Ascending aorta (tissue), 2 donors: ENCODE measurements around the gene ZBTB16. TPM values are rescaled to one million over a fixed set of nuclear protein-coding genes. Genes with fewer than 3 reads are reported as not detected.
A peak's percentile ranks its signal among the peaks of the same experiment; 100 is the strongest.

Experiments used
- DNase-seq, 2 donors: peaks; one replicate each; pipeline ENCODE4 v3.0.0-alpha.2; 2019; ENCODE audit warnings: low spot score in 2 of 2
- H3K27ac ChIP-seq, 2 donors: fragments of 200-600 bp; sonication (generic); one replicate each; pipeline ENCODE4 v1.5.1; 2016 to 2017; ENCODE audit warnings: mild to moderate bottlenecking in 1 of 2
- H3K27me3 ChIP-seq: fragments of 200-600 bp; sonication (generic); one replicate; pipeline ENCODE4 v1.5.1; 2017
- H3K36me3 ChIP-seq, 2 donors: fragments of 200-600 bp; sonication (generic); one replicate each; pipeline ENCODE4 v1.5.1; 2016
- H3K4me1 ChIP-seq, 2 donors: fragments of 200-600 bp; sonication (generic); one replicate each; pipeline ENCODE4 v1.5.1; 2016 to 2017; ENCODE audit warnings: mild to moderate bottlenecking in 1 of 2
- H3K4me3 ChIP-seq, 2 donors: fragments of 200-600 bp; sonication (generic); one replicate each; pipeline ENCODE4 v1.5.1; 2016 to 2017; ENCODE audit warnings: mild to moderate bottlenecking in 1 of 2
- H3K9me3 ChIP-seq, 2 donors: fragments of 200-600 bp; sonication (generic); one replicate each; pipeline ENCODE4 v1.5.1; 2016
- intact Hi-C: fragments of 100-400 bp; cut with DNase I; formaldehyde crosslinking; loops from one replicate; pipeline ENCODE4 v1.15.1; 2023
- total RNA-seq: library from RNA; depleted of rRNA; stranded (reverse); fragments of >200 nt; gene quantifications from one replicate; pipeline ENCODE4 v1.1.0, GENCODE V29; 2016
- TF ChIP-seq, protein P1 (sequence below), 3 experiments: fragments of 200-600 bp in 2 of 3; fragments of 450-650 bp in 1 of 3; sonication (generic) in 2 of 3; IDR thresholded peaks; one replicate each; pipeline ENCODE4 v1.5.1; 2016 to 2019; ENCODE audit warnings: antibody characterized with exemption in 3 of 3, mild to moderate bottlenecking in 1 of 3, moderate library complexity in 1 of 3

The ZBTB16 gene
- total RNA-seq, 1 donor from 2014 or later: 344 TPM

- Histone ChIP-seq H3K36me3 (peaks cover 73 to 79% of the 10 kb centered on the region in 2 donors), H3K27me3 (no peaks in the 10 kb centered on the region), H3K4me3 (no peak overlapping the region), H3K27ac (peak overlapping the region; percentile 88 to 98), H3K9me3 (no peaks in the 10 kb centered on the region), H3K4me1 (peaks cover 26 to 46% of the 10 kb centered on the region in 2 donors)
- DNase-seq: no peak
- intact Hi-C loops: no loop called here
- TF ChIP-seq, protein P1, sequence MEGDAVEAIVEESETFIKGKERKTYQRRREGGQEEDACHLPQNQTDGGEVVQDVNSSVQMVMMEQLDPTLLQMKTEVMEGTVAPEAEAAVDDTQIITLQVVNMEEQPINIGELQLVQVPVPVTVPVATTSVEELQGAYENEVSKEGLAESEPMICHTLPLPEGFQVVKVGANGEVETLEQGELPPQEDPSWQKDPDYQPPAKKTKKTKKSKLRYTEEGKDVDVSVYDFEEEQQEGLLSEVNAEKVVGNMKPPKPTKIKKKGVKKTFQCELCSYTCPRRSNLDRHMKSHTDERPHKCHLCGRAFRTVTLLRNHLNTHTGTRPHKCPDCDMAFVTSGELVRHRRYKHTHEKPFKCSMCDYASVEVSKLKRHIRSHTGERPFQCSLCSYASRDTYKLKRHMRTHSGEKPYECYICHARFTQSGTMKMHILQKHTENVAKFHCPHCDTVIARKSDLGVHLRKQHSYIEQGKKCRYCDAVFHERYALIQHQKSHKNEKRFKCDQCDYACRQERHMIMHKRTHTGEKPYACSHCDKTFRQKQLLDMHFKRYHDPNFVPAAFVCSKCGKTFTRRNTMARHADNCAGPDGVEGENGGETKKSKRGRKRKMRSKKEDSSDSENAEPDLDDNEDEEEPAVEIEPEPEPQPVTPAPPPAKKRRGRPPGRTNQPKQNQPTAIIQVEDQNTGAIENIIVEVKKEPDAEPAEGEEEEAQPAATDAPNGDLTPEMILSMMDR (IDR thresholded peaks at IDR 0.05): no peak
These were observed 132.4 kb downstream of the ZBTB16 start for GRCh38 chr11:114191893-114192292.

- H3K27me3 ChIP-seq: no peaks in the 10 kb centered on the region
- peak overlapping the region; percentile 88 to 98 for H3K27ac ChIP-seq
- peaks cover 28 to 54% of the 10 kb centered on the region in 2 donors for H3K4me1 ChIP-seq
- intact Hi-C loops: no loop called here
- H3K4me3 ChIP-seq: no peak overlapping the region
- no peaks in the 10 kb centered on the region for H3K9me3 ChIP-seq
- TF ChIP-seq, protein P1 (IDR thresholded peaks at IDR 0.05): no peak
- H3K36me3 ChIP-seq: peaks cover 63 to 69% of the 10 kb centered on the region in 2 donors
- no peak for DNase-seq
These were observed 133.4 kb downstream of the ZBTB16 start for GRCh38 chr11:114192841-114193389.

- intact Hi-C loops: no loop called here
- Histone ChIP-seq H3K4me1 (peaks cover 36 to 62% of the 10 kb centered on the region in 2 donors), H3K27ac (peak overlapping the region; percentile 88 to 98), H3K9me3 (no peaks in the 10 kb centered on the region), H3K4me3 (no peak overlapping the region), H3K36me3 (peaks cover 52 to 63% of the 10 kb centered on the region in 2 donors), H3K27me3 (no peaks in the 10 kb centered on the region)
- no peak for DNase-seq
- TF ChIP-seq, protein P1 (IDR thresholded peaks at IDR 0.05): no peak
These were observed 134.5 kb downstream of the ZBTB16 start for GRCh38 chr11:114193730-114194679.

DNA sequence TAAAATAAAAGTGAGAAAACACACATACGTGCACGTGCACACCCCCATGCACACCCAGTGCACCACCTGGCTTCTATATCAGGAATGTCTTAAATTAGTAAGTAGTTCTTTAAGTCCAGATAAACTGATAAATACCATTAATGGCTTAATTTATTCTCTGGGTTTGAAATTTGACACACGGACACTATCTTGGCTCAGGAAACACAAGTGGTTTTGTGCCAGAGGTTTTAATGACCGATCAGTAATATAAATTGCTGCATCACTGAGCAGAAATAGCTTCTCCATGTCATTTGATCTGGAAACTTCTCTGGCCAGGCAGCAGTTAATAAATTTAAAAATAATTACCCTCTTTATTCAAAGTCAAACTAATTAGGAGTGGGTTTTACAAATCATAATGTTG, 135.2 kb downstream of the ZBTB16 start:
- Histone ChIP-seq H3K9me3 (no peaks in the 10 kb centered on the region), H3K27me3 (no peaks in the 10 kb centered on the region), H3K4me1 (peaks cover 39 to 69% of the 10 kb centered on the region in 2 donors), H3K4me3 (no peak overlapping the region), H3K27ac (peak overlapping the region; percentile 88 to 98), H3K36me3 (peaks cover 50 to 62% of the 10 kb centered on the region in 2 donors)
- TF ChIP-seq, protein P1 (IDR thresholded peaks at IDR 0.05): no peak
- intact Hi-C loops: loop anchor here (5.0 kb wide), 3 partner anchors 68 to 157 kb away; partner anchors contain the start of gene ZBTB16
- DNase-seq: no peak

GRCh38 chr11:114195151-114195550, 135.6 kb downstream of the ZBTB16 start:
- TF ChIP-seq, protein P1 (IDR thresholded peaks at IDR 0.05): no peak
- peaks cover 39 to 74% of the 10 kb centered on the region in 2 donors for H3K4me1 ChIP-seq
- peaks cover 46 to 58% of the 10 kb centered on the region in 2 donors for H3K36me3 ChIP-seq
- DNase-seq: no peak
- no peaks in the 10 kb centered on the region for H3K9me3 ChIP-seq
- intact Hi-C loops: loop anchor here (5.0 kb wide), 3 partner anchors 67 to 158 kb away; partner anchors contain the start of gene ZBTB16
- H3K27ac ChIP-seq: peak overlapping the region; percentile 88 to 98
- H3K4me3 ChIP-seq: no peak overlapping the region
- H3K27me3 ChIP-seq: no peaks in the 10 kb centered on the region
